ENCODE data around the gene TPPP3.

- TF ChIP-seq CTCF (IDR thresholded peaks at IDR 0.05) (no peak), POLR2A (IDR thresholded peaks at IDR 0.05) (no peak), EP300 (IDR thresholded peaks at IDR 0.05) (no peak)
Measured at GRCh38 chr16:67413978-67414911, 20.9 kb upstream of the TPPP3 start.

All from ovary (tissue), 3 donors.